M059J (cell line): ENCODE data around the gene BRME1. TPM values are rescaled to one million over a fixed set of nuclear protein-coding genes. Genes with fewer than 3 reads are reported as not detected.
"Not testable (repeated sequence)": the region's sequence is repeated elsewhere in the genome, so short reads cannot be mapped to it uniquely, and the experiment has no call there.

ENCODE experiments used
- DNase-seq: peaks from one replicate; pipeline ENCODE4 v3.0.0-alpha.2; 2012; ENCODE audit warnings: low read depth
- total RNA-seq: library from RNA; depleted of rRNA; stranded (reverse); fragments of >200 nt; shearing (Covaris generic); gene quantifications from 2 replicates; pipeline ENCODE4 v1.2.3, GENCODE V29; 2014

The BRME1 gene
- total RNA-seq, 1 experiment from 2014 or later: 2.3 TPM

DNA sequence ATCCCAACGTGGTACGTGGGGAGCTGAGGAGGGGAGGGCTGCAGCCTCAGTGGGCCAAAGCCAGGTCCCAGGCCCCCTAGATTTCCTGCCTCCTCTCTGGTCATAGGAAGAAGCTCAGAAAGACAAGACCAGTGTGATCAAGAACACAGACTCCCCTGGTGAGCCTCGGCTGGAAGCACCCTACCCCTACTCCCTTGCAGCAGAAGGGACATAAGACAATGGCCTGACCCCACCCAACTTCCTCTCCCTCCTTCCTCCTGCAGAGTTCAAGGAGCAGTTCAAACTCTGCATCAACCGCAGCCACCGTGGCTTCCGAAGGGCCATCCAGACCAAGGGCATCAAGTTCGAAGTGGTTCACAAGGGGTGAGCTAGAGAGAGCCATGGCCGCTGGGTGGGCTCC lies 20.8 kb upstream of the BRME1 start:
- DNase-seq: no peak

DNA sequence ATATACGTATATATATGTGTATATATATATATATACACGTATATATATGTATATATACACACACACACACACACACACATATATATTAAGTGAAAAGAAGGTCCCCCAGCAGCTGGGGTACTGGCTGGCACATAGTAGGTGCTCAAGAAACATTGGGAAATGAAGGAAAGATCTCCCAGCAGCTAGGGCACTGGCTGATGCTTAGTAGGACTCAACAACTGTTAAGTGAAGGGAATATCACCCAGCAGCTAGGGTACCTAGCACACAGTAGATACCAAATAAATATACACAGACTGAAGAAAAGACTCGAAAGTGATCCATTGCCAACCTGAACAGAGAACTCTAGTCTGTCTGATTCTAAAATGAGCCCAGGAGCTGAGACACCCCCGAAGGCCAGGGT lies 20.1 kb upstream of the BRME1 start:
- DNase-seq: no peak

DNA sequence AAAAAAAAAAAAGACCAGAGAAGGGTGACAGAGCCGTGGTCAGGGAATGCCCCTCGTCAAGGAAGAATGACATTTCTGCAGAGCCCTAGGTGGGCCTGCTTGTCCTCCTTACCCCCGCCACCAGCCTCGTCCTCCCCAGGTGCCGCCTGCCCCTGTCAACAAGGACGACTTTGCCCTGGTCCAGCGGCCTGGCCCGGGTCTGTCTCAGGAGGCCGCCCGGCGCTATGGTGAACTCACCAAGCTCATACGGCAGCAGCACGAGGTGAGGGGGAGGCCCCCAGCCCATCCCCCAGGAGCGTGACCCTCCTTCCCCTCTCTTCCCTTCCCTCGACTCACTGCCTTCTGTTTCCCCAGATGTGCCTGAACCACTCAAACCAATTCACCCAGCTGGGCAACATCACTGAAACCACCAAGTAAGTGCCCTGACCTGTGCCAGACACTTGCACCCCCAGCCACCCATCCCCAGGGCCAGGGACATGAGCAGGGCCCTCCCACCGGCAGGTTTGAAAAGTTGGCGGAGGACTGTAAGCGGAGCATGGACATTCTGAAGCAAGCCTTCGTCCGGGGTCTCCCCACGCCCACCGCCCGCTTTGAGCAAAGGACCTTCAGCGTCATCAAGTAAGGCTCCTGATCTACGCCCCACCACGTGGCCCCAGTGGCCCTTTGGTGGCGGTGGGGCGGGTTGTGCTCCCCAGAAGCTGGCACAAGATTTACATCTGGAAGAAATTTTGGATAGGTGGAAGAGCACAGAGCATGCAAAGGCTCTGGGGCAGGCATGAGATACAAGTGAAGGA lies 17.5 kb upstream of the BRME1 start:
- no peak for DNase-seq

DNA sequence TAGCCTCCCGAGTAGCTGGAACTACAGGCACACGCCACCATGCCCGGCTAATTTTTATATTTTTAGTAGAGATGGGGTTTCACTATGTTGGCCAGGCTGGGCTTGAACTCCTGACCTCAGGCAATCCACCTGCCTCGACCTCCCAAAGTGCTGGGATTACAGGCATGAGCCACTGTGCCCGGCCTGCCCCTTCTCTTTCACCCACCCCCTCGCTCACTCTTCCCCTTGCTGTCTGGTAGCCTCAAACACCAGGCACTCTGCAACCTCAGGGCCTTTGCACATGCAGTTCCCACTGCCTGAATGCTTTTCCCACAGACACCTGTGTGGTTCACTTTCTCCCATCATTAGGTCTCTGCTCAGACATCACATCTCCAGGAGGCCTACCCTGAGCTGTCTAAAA lies 16.2 kb upstream of the BRME1 start:
- not testable (repeated sequence) for DNase-seq

DNA sequence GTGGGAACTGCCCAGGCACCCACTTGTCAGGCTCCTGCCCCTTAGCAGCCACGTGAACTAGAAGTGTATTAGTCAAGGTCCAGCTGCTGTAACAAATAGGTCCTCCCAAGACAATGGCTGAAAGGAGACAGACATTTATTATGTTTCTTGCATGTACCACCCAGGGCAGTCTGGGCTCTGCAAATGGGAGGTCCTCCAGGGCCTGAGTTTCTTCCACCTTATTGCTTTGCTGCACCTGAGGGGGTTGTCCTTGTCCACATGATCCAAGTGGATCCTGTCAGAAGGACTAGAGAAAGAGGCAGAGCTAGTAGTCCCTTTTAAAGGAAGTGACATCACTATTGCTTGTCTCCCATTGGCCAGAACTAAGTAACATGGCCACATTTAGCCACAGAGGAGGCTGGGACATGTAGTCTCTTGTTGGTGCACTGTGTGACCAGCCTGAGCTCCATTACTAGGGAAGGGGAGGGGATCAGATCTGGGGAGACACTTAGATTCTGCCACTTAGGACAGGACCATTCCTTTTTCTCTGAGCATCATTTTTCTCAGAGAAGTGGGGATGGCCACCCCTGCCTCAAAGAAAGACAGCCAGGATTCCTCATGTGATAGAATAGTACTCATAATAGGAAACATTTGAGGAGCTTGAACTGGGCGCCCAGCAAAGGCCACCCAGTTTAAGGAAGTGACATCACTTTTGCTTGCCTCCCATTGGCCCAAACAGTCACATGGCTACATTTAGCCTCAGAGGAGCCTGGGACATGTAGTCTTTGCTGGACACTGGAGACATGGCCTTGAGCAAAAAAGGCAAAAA lies 15.2 kb upstream of the BRME1 start:
- peak; percentile 63 for DNase-seq

DNA sequence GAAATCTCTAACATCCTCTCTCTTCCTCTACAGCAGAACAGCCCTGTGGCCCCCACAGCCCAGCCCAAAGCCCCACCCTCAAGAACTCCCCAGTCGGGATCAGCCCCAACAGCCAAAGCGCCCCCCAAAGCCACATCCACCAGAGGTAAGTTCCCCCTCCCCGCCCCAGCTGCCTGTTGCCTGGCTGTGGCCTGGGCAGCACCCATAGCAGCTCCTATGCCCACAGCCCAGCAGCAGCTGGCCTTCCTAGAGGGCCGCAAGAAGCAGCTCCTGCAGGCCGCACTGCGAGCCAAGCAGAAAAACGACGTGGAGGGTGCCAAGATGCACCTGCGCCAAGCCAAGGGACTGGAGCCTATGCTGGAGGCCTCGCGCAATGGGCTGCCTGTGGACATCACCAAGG lies 14.6 kb upstream of the BRME1 start:
- no peak for DNase-seq

DNA sequence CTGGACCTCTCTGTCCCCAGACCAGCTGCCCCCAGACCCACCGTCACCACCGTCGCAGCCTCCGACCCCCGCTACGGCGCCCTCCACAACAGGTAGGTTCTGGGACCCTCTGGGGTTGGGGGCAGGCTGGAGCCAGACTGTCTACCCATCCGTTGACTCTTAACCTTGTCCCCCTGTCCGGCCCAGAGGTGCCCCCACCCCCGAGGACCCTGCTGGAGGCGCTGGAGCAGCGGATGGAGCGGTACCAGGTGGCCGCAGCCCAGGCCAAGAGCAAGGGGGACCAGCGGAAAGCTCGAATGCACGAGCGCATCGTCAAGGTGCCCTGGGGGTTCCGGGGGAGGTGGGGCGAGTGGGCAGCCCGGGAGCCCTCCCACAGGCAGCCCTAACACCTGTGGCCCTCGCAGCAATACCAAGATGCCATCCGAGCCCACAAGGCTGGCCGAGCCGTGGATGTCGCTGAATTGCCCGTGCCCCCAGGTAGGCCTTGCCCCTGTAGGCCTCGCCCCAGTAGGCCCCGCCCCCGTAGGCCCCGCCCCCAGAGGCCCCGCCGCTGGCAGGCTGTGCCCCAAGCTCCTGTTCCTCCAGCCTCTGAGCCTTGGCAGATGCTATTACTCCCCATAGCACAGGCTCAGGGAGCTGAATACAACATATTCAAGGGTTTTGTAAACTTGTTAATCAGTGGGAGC lies 13.0 kb upstream of the BRME1 start:
- DNase-seq: no peak

DNA sequence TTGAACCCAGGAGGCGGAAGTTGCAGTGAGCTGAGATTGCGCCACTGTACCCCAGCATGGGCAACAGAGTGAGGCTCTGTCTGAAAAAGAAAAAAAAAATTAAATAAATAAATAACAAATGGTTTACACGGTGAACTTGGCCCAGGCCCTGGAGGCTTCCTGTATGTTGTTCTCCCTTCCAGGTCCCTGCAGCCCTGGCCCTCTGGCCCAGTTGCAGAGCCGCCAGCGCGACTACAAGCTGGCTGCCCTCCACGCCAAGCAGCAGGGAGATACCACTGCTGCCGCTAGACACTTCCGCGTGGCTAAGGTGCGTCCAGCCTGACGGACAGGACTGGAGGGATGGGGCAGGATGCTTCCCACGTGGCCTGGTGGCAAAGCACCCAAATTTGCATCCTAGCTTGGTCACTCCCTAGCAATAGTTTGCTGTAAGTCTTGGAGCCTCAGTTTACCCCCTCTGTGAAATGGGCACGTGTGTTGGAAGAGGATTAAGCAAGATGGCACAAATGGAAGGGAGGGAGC lies 12.0 kb upstream of the BRME1 start:
- DNase-seq: no peak

DNA sequence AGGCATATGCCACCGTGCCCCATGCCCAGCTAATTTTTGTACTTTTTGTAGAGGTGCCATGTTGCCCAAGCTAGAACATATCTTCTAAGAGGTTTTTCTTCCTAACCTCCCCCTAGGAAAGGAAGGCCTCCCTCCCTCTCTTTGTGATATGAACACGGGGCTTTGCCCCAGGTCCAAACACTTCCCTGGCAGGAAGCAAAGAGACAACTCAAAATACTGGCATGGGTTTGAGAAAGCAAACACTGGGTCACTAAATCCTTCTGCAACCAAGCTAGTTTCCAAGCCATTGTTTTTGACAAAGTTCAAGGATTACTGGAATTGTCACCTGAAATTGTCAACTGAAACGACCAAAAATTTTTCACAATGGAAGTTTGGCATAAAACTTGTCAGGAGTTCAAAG lies 8.9 kb upstream of the BRME1 start:
- DNase-seq: no peak

DNA sequence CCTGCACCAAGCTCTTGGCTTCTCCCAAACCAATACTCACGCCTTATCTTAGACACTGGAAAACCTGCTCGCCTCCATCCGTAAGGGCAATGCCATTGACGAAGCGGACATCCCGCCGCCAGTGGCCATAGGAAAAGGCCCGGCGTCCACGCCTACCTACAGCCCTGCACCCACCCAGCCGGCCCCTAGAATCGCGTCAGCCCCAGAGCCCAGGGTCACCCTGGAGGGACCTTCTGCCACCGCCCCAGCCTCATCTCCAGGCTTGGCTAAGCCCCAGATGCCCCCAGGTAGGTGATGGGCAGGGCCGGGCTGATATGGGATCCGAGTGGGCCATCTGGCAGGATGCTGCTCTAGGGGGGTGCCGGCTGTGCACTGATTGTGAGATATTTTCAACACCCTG lies 7.4 kb upstream of the BRME1 start:
- no peak for DNase-seq

DNA sequence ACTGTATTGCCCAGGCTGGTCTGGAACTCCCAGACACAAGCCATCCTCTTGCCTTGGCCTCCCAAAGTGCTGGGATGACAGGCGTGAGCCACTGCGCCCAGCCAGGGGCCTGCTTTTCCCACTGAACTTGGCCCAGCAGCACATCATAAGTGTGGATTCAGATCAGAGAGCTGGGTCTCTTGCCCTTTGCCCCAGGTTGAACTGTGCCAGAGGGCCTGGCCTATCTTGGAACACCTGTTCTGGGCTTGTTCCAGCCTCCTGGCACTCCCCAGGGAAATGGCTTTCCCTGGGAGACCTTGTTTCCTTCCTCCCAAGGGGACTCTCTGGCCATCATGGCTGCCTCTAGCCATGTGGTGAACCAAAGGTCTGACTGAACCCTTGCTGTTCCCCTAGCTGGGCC lies 3.5 kb upstream of the BRME1 start:
- DNase-seq: no peak

DNA sequence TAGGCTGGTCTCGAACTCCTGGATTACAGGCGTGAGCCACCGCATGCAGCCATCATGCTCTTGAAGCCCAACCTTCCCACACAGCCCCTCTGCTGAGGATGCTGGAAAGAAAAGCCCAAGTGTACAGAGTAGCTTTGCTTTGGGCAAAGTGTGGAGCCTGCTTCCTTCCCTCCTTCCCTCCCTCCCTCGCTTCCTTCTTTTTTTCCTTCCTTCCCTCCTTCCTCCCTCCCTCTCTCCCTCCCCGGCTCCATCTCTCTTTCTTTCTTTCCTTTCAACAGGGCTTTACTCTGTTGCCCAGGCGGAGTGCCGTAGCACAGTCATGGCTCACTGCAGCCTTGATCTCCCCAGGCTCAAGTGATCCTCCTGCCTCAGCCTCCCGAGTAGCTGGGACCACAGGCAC lies 2.8 kb upstream of the BRME1 start:
- DNase-seq: no peak

DNA sequence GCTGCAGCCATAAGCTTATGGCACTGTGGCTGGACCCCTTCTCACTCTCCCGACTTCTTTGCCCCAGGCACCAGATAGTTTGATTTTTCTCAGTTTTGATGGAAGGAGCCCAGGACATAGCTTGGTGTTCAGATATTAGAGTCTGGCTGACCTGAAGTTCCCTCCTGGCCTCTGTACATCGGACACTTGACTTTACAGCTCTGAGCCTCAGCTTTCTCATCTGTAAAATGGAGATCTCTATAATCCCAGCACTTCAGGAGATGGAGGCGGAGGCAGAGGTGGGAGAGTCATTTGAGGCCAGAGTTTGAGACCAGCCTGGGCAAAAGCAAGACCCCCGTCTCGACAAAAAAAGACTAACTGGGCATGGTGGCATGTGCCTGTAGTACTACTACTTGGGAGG lies 993 bp upstream of the BRME1 start:
- DNase-seq: no peak

DNA sequence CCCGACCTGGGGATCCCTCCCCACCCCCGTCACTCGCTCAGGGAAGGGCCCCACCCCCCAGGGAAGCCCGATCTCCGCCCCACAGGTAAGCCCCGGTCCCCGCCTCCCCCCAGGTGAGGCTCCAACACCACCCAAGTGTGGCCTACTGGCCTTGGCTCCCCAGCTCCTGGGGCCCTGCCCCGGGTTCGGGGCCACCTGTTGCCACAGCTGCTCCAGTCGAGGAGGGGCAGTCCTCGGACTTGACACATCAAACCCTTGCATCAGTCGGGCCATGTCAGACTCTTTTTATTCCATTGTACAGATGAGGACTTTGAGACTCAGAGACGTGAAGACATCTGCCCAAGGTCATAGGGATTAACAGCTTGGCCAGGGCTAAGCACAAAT lies 596 bp upstream of the BRME1 start:
- no peak for DNase-seq

DNA sequence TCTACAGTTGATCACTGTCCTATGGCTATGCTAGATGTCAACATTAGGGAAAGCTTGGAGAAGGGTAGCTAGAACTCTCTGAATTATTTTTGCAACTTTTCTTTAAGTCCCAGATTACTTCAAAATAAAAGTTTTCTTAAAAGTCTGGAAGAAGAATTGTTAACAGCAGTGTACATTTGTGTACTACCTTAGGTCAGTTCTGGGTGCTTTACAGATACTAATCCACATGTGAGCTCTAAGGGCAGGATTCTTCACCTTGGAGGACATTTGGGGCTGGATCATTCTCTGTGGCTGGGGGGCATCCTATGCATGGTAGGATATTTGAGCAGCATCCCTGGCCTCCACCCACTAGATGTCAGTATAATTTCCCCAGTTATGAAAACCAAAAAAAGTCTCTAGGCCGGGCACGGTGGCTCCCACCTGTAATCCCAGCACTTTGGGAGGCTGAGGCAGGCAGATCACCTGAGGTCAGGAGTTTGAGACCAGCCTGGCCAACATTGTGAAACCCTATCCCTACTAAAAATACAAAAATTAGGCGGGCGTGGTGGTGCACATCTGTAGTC lies 2.8 kb downstream of the BRME1 start:
- no peak for DNase-seq

DNA sequence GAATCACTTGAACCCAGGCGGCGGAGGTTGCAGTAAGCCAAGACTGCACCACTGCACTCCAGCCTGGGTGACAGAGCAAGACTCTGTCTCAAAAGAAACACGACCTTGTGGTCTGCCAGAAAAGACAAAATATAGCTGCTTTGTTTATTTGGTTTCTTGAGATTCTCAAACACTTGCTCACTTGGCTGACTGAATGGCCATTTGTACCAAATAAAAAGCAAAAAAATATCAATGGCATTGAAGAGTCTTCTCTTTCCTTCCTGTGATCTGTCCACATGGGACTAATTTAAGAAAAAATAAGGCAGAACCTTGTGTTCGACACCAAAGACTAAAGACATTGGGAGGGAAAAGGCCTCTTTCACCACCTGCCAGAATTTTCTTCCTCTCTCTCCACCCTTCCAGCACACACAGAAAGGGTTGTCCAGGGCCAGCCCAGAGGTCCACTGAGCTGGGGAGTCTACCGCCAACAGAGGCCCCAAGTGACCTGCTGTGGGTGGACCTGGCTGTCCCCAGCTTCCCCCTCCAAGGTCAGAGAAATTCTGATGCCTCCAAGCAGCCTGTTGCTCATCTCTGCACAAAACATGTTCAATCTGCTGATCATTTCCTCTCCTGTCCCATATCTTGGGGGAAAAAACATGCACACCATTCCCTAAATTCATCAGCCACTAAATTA lies 5.9 kb downstream of the BRME1 start:
- DNase-seq: peak; percentile 35

DNA sequence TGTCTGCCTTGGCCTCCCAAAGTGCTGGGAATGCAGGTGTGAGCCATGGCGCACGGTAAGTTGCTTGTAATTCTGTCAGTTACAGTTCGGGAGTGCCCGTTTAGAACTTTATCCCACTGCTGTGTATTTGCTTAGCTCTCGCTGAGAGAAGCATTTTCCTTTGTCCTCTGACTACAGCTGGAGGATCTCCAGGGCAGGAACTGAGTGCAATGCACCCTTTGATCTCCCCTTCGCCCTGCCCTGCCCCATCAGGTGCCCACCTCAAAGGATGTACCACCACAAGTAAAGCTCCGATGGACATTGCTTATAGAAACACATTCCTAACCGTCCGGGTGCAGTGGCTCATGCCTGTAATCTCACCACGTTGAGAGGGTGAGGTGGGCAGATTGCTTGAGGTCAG lies 6.5 kb downstream of the BRME1 start:
- DNase-seq: no peak

DNA sequence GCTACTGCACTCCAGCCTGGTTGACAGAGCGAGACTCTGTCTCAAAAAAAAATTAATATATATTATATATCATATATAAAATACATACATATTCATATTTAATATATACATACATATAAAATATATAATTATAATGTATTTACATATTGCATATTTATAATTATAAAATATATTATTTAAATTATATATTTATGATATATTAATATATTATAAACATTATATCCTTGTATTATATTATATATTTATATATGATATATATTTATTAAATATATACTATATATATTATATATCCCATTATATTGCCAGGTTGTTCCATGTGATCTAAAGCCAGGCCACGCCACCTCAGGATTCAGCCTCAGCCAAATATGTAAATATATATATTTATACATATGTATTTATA lies 9.7 kb downstream of the BRME1 start:
- no peak for DNase-seq

DNA sequence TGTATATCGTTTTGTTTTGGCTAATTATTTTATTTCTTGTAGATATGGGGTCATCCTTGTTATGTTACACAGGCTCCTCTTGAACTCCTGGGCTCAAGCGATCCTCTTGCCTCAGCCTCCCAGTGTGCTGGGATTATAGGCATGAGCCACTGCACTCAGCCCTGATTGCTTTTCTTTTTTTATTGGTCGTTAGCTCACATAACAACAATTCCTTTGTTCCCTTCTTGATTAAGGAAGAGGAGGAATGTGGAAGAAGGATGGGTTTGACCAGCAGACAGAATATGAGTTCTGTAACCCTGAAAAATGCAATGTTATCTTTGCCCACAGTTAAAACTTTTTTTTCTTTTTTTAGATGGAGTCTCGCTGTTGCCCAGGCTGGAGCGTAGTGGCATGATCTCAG lies 11.4 kb downstream of the BRME1 start:
- no peak for DNase-seq

DNA sequence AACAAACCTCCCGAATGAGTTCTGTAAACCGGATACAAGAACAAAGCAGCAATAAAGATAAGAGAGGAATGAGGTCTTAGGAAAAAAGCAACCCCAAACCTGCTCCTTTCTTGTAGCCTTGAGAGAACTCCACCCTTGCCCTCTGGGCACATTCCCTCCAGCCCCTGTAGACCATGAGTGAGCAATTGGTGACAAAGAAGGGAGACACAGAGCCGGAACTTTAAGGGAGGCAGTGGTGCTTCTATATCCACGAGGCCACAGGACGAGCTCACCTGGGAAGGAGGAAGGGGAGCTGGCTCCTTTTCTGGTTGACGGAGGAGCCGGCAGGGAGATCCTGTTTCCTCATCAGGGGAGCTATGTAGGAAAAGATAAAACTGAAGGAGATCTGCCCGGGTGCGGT lies 13.0 kb downstream of the BRME1 start:
- DNase-seq: no peak

DNA sequence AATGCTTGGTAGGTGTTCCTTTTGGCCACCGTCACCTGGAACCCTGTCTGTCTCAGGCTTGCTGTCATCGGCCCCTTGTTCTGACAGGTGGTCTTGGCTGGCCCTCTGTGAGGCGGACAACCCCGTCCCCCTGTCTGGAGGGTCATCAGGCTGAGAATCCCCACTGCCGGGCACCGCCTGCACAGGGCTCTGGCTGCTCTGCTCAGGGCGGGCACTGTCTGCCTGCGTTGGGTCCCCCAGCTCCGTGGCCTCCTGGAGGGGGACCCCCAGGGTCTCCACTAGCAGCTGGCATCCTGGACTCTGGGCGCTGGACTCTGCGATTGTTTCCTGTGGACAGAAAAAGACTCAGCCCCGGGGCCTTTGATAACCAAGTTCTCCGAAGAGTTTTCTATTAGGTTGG lies 15.8 kb downstream of the BRME1 start:
- no peak for DNase-seq

DNA sequence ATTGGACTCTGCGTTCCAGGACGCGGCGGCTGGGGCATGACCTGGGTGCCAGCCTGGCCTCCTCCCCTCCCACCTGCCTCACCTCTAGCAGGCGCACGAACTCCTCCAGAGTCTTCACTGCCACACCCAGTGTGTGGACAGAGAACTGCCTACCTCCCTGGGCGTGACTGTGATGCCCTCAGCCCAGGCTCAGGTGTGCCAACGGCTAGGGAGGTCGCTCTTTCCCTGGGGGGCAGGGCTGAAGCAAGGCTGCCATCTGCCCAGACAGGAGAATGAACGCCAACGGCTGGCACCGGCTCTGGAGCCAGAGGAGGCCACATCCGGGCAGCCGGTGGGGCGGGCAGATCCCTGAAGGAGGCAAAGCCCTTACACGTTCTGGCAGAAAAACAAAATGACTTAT lies 17.6 kb downstream of the BRME1 start:
- no peak for DNase-seq
